Prostate gland (tissue), 1 donor: ENCODE data around the gene PDP2.

Experiments
- POLR2A ChIP-seq: fragments of 450-650 bp; IDR thresholded peaks from one replicate; pipeline ENCODE4 v1.6.1; 2016; ENCODE audit warnings: antibody characterized with exemption, mild to moderate bottlenecking
- POLR2AphosphoS5 ChIP-seq: sonication (generic); formaldehyde crosslinking; IDR thresholded peaks from one replicate; pipeline ENCODE4 v1.6.1; 2017; ENCODE audit warnings: antibody characterized with exemption

DNA sequence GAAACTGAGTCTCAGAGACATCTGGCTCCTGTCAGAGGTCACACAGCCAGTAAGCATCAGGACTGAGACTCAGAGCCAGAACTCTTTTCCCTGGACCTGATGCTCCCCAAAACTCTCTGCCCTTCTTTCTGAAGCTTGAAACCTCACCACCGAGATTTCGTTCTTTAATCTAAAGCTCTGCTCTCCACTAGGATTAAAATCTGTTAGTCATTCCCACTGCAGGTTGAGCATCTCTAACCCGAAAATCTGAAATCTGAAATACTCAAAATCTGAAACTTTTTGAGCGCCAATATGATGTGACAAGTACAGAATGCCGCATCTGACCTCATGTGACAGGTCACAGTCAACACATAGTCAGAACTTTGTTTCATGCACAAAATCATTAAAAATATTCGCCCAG lies 36.2 kb downstream of the PDP2 start:
- no peak for TF ChIP-seq POLR2A
- no peak for TF ChIP-seq POLR2AphosphoS5
